HG03159 (cell line): ENCODE results near the gene RIPOR1.

Source experiments
- ATAC-seq: cut with Tn5 transposase; IDR thresholded peaks from one replicate; pipeline ENCODE4 v1.9.1; 2021; ENCODE audit warnings: mild to moderate bottlenecking, moderate library complexity; ENCODE audit not compliant: unreplicated experiment

The RIPOR1 gene

DNA sequence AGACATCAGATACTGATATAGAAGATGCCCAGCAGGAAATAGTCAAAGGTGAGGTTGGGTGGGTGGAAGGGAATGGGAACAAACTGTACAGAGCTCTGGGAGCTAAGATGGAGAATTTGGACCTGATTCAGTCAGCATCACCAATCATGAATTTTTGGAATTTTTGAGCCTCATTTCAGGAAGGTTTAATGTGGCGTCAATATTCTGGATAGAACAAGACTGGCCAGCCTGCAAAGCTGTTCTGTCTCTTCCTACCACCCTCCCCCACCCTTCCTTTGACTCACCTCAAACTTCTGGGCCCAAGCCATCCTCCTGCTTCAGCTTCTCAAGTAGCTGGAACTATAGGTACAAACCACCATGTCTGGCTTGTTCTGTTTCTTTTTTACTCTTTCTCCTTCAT is 66.3 kb downstream of the RIPOR1 start:
- no peak for ATAC-seq
